Measurements from ENCODE around the gene LRGUK. TPM values are rescaled to one million over a fixed set of nuclear protein-coding genes. Genes with fewer than 3 reads are reported as not detected.

Gene LRGUK
- total and polyA plus RNA-seq, 2 of the 8 experiments (the other 6 are each of a cell fraction or from before 2014, with no cell fraction given): 1.5 to 3.6 TPM

- Histone ChIP-seq H3K9me3 (ENCODE audit: insufficient read depth in 2 of 2, low read depth in 1 of 2, low read length in 1 of 2) (no peaks in the 10 kb centered on the region), H2AK5ac (ENCODE audit: low read depth, low read length) (no peak overlapping the region), H4K20me1 (replicated peaks in 1 of 2; ENCODE audit: control insufficient read depth in 1 of 2, insufficient read depth in 2 of 2, low read length in 2 of 2) (no peaks in the 10 kb centered on the region), H2BK15ac (ENCODE audit: low read length) (no peak overlapping the region), H4K8ac (ENCODE audit: extremely low read depth, insufficient read depth, low read length) (no peak overlapping the region; the same call in 1 of the 2 replicates), H4K91ac (replicated peaks; ENCODE audit: insufficient read length, low read length) (peak overlapping the region; percentile 30), H3K79me1 (ENCODE audit: low read depth, low read length) (no peaks in the 10 kb centered on the region), H4K5ac (ENCODE audit: insufficient read length, low read depth, low read length) (no peak overlapping the region), H2BK5ac (ENCODE audit: low read depth, low read length) (no peak overlapping the region), H2BK12ac (ENCODE audit: low read depth, low read length) (no peak overlapping the region), H3K27ac (ENCODE audit: low read depth, low read length) (no peak overlapping the region), H3K4me2 (ENCODE audit: insufficient read depth in 1 of 2, low read depth in 2 of 2, low read length in 2 of 2) (no peak overlapping the region), H3K9ac (replicated peaks in 1 of 4; ENCODE audit: extremely low read depth in 1 of 4, low read depth in 3 of 4, low read length in 3 of 4) (no peak overlapping the region), H2BK120ac (replicated peaks; ENCODE audit: low read depth, low read length) (no peak overlapping the region), H3K27me3 (replicated peaks in 1 of 4; ENCODE audit: control insufficient read depth in 3 of 4, extremely low read depth in 1 of 4, insufficient read depth in 3 of 4, low read length in 3 of 4) (no peaks in the 10 kb centered on the region), H3K79me2 (ENCODE audit: control insufficient read depth in 1 of 2, insufficient read depth in 2 of 2, low read length in 2 of 2) (no peaks in the 10 kb centered on the region), H3K56ac (replicated peaks; ENCODE audit: insufficient read length, low read depth, low read length) (no peak overlapping the region), H2AFZ (ENCODE audit: low read length) (no peak overlapping the region), H3K4me1 (replicated peaks in 1 of 4; ENCODE audit: control insufficient read depth in 3 of 4, insufficient read depth in 4 of 4, low read length in 3 of 4) (no peaks in the 10 kb centered on the region), H3K18ac (ENCODE audit: extremely low read depth, low read length) (no peak overlapping the region), H3K23me2 (ENCODE audit: low read depth, low read length) (no peaks in the 10 kb centered on the region; the same call in 1 of the 2 replicates), H3K4ac (replicated peaks; ENCODE audit: insufficient read length, low read depth, low read length) (no peak overlapping the region), H3K4me3 (ENCODE audit: extremely low read depth in 1 of 4, insufficient read depth in 2 of 4, low read depth in 3 of 4, low read length in 4 of 4) (no peak overlapping the region), H3K36me3 (ENCODE audit: control insufficient read depth in 2 of 4, insufficient read depth in 4 of 4, low read length in 3 of 4) (no peaks in the 10 kb centered on the region; a peak in 3 of 8 replicates), H3K14ac (ENCODE audit: insufficient read length) (no peak overlapping the region), H2BK20ac (ENCODE audit: low read length) (no peak overlapping the region), H3K23ac (ENCODE audit: insufficient read length) (no peak overlapping the region)
- DNase-seq (ENCODE audit: low read depth in 1 of 2, low spot score in 2 of 2): no peak
- ChIA-PET CTCF (ENCODE audit: partially characterized antibody) (interaction anchor here (0.6 to 1.6 kb wide), 2 partner anchors 26 to 29 kb away, joined by 3 to 5 read pairs; no protein-coding TSS in a partner anchor), POLR2A (ENCODE audit: partially characterized antibody) (no interaction called here)
- TF ChIP-seq NRF1 (IDR thresholded peaks at IDR 0.05; ENCODE audit: low read depth, low read length): no peak
- no peak for TF ChIP-seq NANOG (IDR thresholded peaks at IDR 0.05; ENCODE audit: insufficient read depth, low read depth, low read length, poor library complexity, severe bottlenecking)
- no peak for TF ChIP-seq CREB1 (IDR thresholded peaks at IDR 0.05)
- no peak for TF ChIP-seq HDAC2 (IDR thresholded peaks at IDR 0.05; ENCODE audit: borderline replicate concordance in 1 of 2, low read depth in 2 of 2, low read length in 2 of 2)
- TF ChIP-seq PHF8 (conservative IDR thresholded peaks at IDR 0.05; ENCODE audit: low read depth, low read length): no peak
- WGBS, 2 experiments (ENCODE audit: extremely low coverage in 1 of 2, insufficient coverage in 1 of 2, insufficient read length in 1 of 2, insufficient replicate concordance in 2 of 2, low coverage in 1 of 2, low lambda C conversion rate in 2 of 2, missing lambda C conversion rate in 1 of 2): 91% methylated on average over 5 of the region's 5 CpGs; no CpG with 5 or more reads in 1 of the 2 experiments
- no peak for FAIRE-seq
These were observed 40.1 kb downstream of the LRGUK start for GRCh38 chr7:134167250-134167649.
